Vagina (tissue), 2 donors: ENCODE data around the gene PDLIM1.

ENCODE experiments used
- CTCF ChIP-seq, 3 experiments: fragments of 450-650 bp in 2 of 3; fragments of 200-600 bp in 1 of 3; sonication (generic) in 1 of 3; IDR thresholded peaks; one replicate each; pipeline ENCODE4 v1.5.1; 2017 to 2019; ENCODE audit warnings: antibody characterized with exemption in 3 of 3, mild to moderate bottlenecking in 2 of 3, moderate library complexity in 2 of 3
- POLR2A ChIP-seq, 2 donors: fragments of 450-650 bp; IDR thresholded peaks; one replicate each; pipeline ENCODE4 v1.6.1; 2017; ENCODE audit warnings: antibody characterized with exemption in 2 of 2, mild to moderate bottlenecking in 2 of 2, moderate library complexity in 2 of 2
- POLR2AphosphoS5 ChIP-seq, 2 donors: sonication (generic); formaldehyde crosslinking; IDR thresholded peaks; one replicate each; pipeline ENCODE4 v1.9.0; 2017; ENCODE audit warnings: antibody characterized with exemption in 2 of 2, mild to moderate bottlenecking in 2 of 2, low read depth in 1 of 2; ENCODE audit not compliant: insufficient read depth in 1 of 2

- TF ChIP-seq POLR2A (IDR thresholded peaks at IDR 0.05) (no peak), POLR2AphosphoS5 (IDR thresholded peaks at IDR 0.05; ENCODE audit: insufficient read depth in 1 of 2, low read depth in 1 of 2) (no peak), CTCF (IDR thresholded peaks at IDR 0.05) (no peak)
Observed at GRCh38 chr10:95309958-95310357, 19.2 kb upstream of the PDLIM1 start.
